ENCODE measurements around the gene TLCD2. TPM values are rescaled to one million over a fixed set of nuclear protein-coding genes. Genes with fewer than 3 reads are reported as not detected.
"Not testable (repeated sequence)": the region's sequence is repeated elsewhere in the genome, so short reads cannot be mapped to it uniquely, and the experiment has no call there.

TLCD2 gene
- total RNA-seq, 2 donors from 2014 or later, result 7.3 to 8.3 TPM

DNA sequence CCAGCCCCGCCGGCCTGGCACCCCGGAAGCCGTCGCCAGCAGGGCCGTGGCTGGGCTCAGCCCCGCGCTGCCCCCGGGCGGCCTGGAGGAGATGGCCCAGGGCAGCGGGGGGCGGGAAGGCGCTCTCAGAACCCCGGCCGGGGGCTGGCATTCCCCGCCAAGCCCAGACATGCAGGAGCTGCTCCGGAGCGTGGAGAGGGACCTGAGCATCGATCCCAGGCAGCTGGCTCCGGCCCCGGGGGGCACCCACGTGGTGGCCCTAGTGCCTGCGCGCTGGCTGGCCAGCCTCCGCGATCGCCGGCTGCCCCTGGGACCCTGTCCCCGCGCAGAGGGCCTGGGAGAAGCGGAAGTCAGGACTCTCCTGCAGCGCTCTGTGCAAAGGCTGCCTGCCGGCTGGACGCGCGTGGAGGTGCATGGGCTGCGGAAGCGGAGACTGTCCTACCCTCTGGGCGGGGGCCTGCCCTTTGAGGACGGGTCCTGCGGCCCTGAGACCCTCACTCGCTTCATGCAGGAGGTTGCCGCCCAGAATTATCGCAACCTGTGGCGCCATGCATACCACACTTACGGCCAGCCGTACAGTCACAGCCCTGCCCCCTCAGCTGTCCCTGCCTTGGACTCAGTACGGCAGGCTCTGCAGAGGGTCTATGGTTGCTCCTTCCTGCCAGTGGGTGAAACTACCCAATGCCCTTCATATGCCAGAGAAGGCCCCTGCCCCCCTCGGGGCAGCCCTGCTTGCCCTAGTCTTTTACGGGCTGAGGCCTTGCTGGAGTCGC, 14.9 kb upstream of the TLCD2 start:
- Histone ChIP-seq H3K9me3 (no peaks in the 10 kb centered on the region), H3K27ac (peak overlapping the region; percentile 73), H3K27me3 (replicated peaks; ENCODE audit: insufficient read depth) (no peaks in the 10 kb centered on the region), H3K4me1 (ENCODE audit: control insufficient read depth in 1 of 2, low read depth in 2 of 2) (peaks cover 12 to 25% of the 10 kb centered on the region in 2 donors), H3K36me3 (peaks cover 13% of the 10 kb centered on the region), H3K4me3 (peak overlapping the region; percentile 83)
- ATAC-seq (ENCODE audit: insufficient number of reproducible peaks, low FRiP score, low read depth), result peak; percentile 13
- no peak for DNase-seq (ENCODE audit: low spot score)
- no peak for TF ChIP-seq CTCF (IDR thresholded peaks at IDR 0.05)

DNA sequence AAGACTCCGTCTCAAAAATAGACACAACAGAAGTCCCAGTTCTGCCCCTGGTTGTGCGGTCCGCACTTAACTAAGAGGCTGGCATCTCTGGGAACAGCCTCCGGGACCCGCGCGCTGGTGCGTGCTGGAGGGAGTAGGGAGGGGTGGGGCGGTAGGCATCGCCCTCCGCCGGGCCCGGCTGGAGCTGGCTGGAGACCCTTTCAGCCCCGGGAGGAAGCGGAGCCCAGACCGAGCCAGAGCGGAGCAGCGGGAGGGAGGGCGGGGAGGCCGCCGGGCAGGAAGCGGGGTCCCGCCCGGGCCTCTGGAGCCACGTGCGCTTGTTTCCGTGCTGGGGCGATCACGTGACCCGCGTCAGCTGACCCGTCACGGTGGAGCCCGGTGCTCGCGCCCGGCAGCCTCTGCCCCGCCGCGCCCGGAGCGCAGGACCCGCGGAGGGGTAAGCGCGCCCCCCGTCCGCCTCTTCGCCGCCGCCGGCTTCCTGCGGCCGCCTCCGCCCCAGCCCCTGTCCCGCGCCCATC, 14.2 kb upstream of the TLCD2 start, which contains the start of gene WDR81:
WDR81 (plus strand) TSS at position 354 of the 518 bp plus-strand sequence. CDS start 256 bp downstream, outside the sequence.
- ATAC-seq (ENCODE audit: insufficient number of reproducible peaks, low FRiP score, low read depth) (peak; percentile 67), DNase-seq (ENCODE audit: low spot score) (peak; percentile 68)
- no peak for TF ChIP-seq CTCF (IDR thresholded peaks at IDR 0.05)
- H3K27ac ChIP-seq, result peak within 1 kb of the TSS; percentile 73
- peaks cover 12 to 25% of the 10 kb centered on the region in 2 donors for H3K4me1 ChIP-seq (ENCODE audit: control insufficient read depth in 1 of 2, low read depth in 2 of 2)
- H3K4me3 ChIP-seq, result peak within 1 kb of the TSS; percentile 83
- no peaks in the 10 kb centered on the region for H3K9me3 ChIP-seq
- H3K27me3 ChIP-seq (replicated peaks; ENCODE audit: insufficient read depth), result no peaks in the 10 kb centered on the region
- H3K36me3 ChIP-seq, result peaks cover 13% of the 10 kb centered on the region

DNA sequence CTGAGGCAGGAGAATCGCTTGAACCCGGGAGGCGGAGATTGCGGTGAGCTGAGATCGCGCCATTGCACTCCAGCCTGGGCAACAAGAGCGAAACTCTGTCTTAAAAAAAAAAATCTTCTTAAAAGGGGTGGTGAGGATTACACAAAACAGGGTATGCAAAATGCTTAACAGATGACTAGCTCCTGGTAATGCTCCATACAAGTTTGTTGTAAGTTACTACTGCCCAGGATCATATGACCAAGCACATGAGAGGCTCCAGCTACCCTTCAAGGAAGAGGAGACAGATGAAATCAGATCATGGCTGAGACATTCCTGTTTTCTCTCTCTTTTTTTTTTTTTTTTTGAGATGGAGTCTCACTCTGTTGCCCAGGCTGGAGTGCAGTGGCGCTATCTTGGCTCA, 11.8 kb upstream of the TLCD2 start:
- not testable (repeated sequence) for DNase-seq (ENCODE audit: low spot score); H3K27ac ChIP-seq
- H3K4me1 ChIP-seq (ENCODE audit: control insufficient read depth in 1 of 2, low read depth in 2 of 2), result peaks cover 19 to 35% of the 10 kb centered on the region in 2 donors

DNA sequence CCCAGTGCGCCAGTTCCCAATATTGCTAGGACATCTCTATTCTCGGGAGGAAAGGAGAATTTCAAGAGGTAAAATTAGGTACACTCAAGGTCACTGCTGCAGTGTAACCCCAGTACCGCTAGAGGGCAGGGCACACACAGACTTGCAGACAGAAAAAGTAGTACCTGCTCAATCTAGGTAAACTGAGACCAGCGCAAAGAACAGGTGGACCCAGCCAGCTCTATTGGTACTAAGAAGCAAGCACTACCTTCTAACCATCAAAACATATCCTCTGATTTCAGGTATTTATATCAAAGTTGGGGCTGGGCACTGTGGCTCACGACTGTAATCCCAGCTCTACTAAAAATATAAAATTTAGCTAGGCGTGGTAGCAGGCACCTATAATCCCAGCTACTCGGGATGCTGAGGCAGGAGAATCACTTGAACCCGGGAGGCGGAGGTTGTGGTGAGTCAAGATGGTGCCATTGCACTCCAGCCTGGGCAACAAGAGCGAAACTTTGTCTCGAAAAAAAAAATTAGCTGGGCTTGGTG, 10.7 kb upstream of the TLCD2 start:
- no peak for DNase-seq (ENCODE audit: low spot score)

More for the DNA sequence above, 11.8 kb upstream of the TLCD2 start:
- H3K27me3 ChIP-seq (replicated peaks; ENCODE audit: insufficient read depth); H3K36me3 ChIP-seq; ATAC-seq (ENCODE audit: insufficient number of reproducible peaks, low FRiP score, low read depth); H3K9me3 ChIP-seq; H3K4me3 ChIP-seq: not testable (repeated sequence)

More for the DNA sequence above, 10.7 kb upstream of the TLCD2 start:
- ATAC-seq (ENCODE audit: insufficient number of reproducible peaks, low FRiP score, low read depth), result no peak
- H3K4me1 ChIP-seq (ENCODE audit: control insufficient read depth in 1 of 2, low read depth in 2 of 2), result peaks cover 19 to 34% of the 10 kb centered on the region in 2 donors
- no peaks in the 10 kb centered on the region for H3K36me3 ChIP-seq
- H3K4me3 ChIP-seq, result no peak overlapping the region
- no peaks in the 10 kb centered on the region for H3K9me3 ChIP-seq
- no peak overlapping the region for H3K27ac ChIP-seq
- peak; percentile 96 for TF ChIP-seq CTCF (IDR thresholded peaks at IDR 0.05)
- H3K27me3 ChIP-seq (replicated peaks; ENCODE audit: insufficient read depth), result no peaks in the 10 kb centered on the region

All from thoracic aorta (tissue), 2 donors.